PFSK-1 (cell line): Measurements from ENCODE around the gene CEP55.

Source experiments
- FOXP2 ChIP-seq: optimal IDR thresholded peaks from 2 replicates; pipeline ENCODE3; 2011; ENCODE audit warnings: borderline replicate concordance, control low read depth, inconsistent platforms; ENCODE audit not compliant: insufficient read depth; ENCODE audit errors: extremely low read length, extremely low read depth
- POLR2AphosphoS5 ChIP-seq: IDR thresholded peaks from 2 replicates; pipeline ENCODE4 v1.6.1; 2012; ENCODE audit warnings: low read depth, mild to moderate bottlenecking, control low read depth, low read length, moderate library complexity
- SIN3A ChIP-seq: IDR thresholded peaks from 2 replicates; pipeline ENCODE4 v1.6.1; 2012; ENCODE audit warnings: mild to moderate bottlenecking, low read length, moderate library complexity, borderline replicate concordance; ENCODE audit not compliant: insufficient read depth
- TAF1 ChIP-seq: IDR thresholded peaks from 2 replicates; pipeline ENCODE4 v1.6.1; 2012; ENCODE audit warnings: low read length, control low read depth, borderline replicate concordance; ENCODE audit not compliant: insufficient read depth
- TF ChIP-seq, protein P1 (sequence below), 2 experiments: IDR thresholded peaks; 2 replicates each; pipeline versions ENCODE4 v1.6.1 to v1.8.0; 2011 to 2012; ENCODE audit warnings: low read depth in 2 of 2, low read length in 2 of 2, control low read depth in 1 of 2, inconsistent platforms in 1 of 2, mild to moderate bottlenecking in 1 of 2, moderate library complexity in 1 of 2; ENCODE audit not compliant: insufficient read depth in 1 of 2

DNA sequence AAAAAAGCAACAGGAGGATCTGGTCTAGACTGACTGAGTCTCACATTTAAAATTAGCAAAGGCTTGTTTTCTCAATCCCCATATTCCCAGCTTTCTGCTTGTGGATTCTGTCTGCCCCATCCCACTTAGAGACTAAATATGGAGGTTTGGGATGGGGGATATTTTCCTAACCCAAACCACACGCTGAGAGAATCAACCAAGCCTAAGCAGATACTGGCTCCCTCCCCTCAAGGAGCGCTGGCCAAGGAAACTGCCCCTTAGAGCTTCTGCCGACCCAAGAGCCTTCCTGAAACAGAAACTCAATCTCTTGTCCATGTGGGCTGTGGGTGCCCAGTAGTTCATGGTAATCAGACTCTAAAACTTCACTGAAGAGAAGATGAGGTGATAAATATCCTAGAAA lies 74.0 kb downstream of the CEP55 start:
- TF ChIP-seq, protein P1, sequence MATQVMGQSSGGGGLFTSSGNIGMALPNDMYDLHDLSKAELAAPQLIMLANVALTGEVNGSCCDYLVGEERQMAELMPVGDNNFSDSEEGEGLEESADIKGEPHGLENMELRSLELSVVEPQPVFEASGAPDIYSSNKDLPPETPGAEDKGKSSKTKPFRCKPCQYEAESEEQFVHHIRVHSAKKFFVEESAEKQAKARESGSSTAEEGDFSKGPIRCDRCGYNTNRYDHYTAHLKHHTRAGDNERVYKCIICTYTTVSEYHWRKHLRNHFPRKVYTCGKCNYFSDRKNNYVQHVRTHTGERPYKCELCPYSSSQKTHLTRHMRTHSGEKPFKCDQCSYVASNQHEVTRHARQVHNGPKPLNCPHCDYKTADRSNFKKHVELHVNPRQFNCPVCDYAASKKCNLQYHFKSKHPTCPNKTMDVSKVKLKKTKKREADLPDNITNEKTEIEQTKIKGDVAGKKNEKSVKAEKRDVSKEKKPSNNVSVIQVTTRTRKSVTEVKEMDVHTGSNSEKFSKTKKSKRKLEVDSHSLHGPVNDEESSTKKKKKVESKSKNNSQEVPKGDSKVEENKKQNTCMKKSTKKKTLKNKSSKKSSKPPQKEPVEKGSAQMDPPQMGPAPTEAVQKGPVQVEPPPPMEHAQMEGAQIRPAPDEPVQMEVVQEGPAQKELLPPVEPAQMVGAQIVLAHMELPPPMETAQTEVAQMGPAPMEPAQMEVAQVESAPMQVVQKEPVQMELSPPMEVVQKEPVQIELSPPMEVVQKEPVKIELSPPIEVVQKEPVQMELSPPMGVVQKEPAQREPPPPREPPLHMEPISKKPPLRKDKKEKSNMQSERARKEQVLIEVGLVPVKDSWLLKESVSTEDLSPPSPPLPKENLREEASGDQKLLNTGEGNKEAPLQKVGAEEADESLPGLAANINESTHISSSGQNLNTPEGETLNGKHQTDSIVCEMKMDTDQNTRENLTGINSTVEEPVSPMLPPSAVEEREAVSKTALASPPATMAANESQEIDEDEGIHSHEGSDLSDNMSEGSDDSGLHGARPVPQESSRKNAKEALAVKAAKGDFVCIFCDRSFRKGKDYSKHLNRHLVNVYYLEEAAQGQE (IDR thresholded peaks at IDR 0.05; ENCODE audit: insufficient read depth in 1 of 2, low read depth in 2 of 2, low read length in 2 of 2), result no peak
- TF ChIP-seq POLR2AphosphoS5 (no peak), SIN3A (no peak), TAF1 (no peak), FOXP2 (no peak)
